H9 (cell line): ENCODE measurements around the gene POP4. TPM values are rescaled to one million over a fixed set of nuclear protein-coding genes. Genes with fewer than 3 reads are reported as not detected.

Experiments
- DNase-seq: peaks from one replicate; pipeline ENCODE4 v3.0.0-alpha.2; 2017
- H2AFZ ChIP-seq: one replicate; pipeline ENCODE4 v1.6.1; 2013; ENCODE audit warnings: mild to moderate bottlenecking, low read length, control low read depth, moderate library complexity
- H2AK5ac ChIP-seq: 2 replicates; pipeline ENCODE4 v1.6.1; 2013; ENCODE audit warnings: low read length, control low read depth, mixed read lengths; ENCODE audit not compliant: insufficient read length
- H2BK120ac ChIP-seq: one replicate; pipeline ENCODE4 v1.6.1; 2013; ENCODE audit warnings: low read depth, mild to moderate bottlenecking, low read length, control low read depth, inconsistent platforms; ENCODE audit not compliant: poor library complexity, severe bottlenecking
- H2BK12ac ChIP-seq: 2 replicates; pipeline ENCODE4 v1.6.1; 2013; ENCODE audit warnings: low read length, control low read depth, mixed read lengths, low read depth; ENCODE audit not compliant: insufficient read length
- H2BK15ac ChIP-seq: 2 replicates; pipeline ENCODE4 v1.6.1; 2013; ENCODE audit warnings: low read depth, low read length, control low read depth
- H2BK20ac ChIP-seq: one replicate; pipeline ENCODE4 v1.6.1; 2013; ENCODE audit warnings: low read depth, mild to moderate bottlenecking, low read length, control low read depth, inconsistent platforms; ENCODE audit not compliant: poor library complexity, severe bottlenecking
- H2BK5ac ChIP-seq: 2 replicates; pipeline ENCODE4 v1.6.1; 2013; ENCODE audit warnings: low read length, control low read depth, mixed read lengths; ENCODE audit not compliant: insufficient read length
- H3K14ac ChIP-seq: 2 replicates; pipeline ENCODE4 v1.6.1; 2013; ENCODE audit warnings: low read length, control low read depth; ENCODE audit not compliant: insufficient read depth
- H3K18ac ChIP-seq: 2 replicates; pipeline ENCODE4 v1.6.1; 2013; ENCODE audit warnings: low read depth, mild to moderate bottlenecking, mixed read lengths, low read length, control low read depth; ENCODE audit not compliant: insufficient read length
- H3K23ac ChIP-seq: 2 replicates; pipeline ENCODE4 v1.6.1; 2013; ENCODE audit warnings: low read length, control low read depth, mixed read lengths, low read depth; ENCODE audit not compliant: insufficient read length
- H3K23me2 ChIP-seq: 2 replicates; pipeline ENCODE4 v1.6.1; 2013; ENCODE audit warnings: low read depth, mild to moderate bottlenecking, mixed read lengths, low read length, control low read depth; ENCODE audit not compliant: insufficient read length, poor library complexity, severe bottlenecking
- H3K27ac ChIP-seq: 2 replicates; pipeline ENCODE4 v1.5.1; 2013; ENCODE audit warnings: low read length, control low read depth, mixed read lengths, low read depth; ENCODE audit not compliant: insufficient read length
- H3K27me3 ChIP-seq: 2 replicates; pipeline ENCODE4 v1.6.1; 2013; ENCODE audit warnings: low read length, control low read depth, inconsistent platforms; ENCODE audit not compliant: insufficient read depth
- H3K4ac ChIP-seq: 2 replicates; pipeline ENCODE4 v1.6.1; 2013; ENCODE audit warnings: low read depth, mild to moderate bottlenecking, control low read depth, inconsistent platforms, low read length, moderate library complexity
- H3K4me1 ChIP-seq: 2 replicates; pipeline ENCODE4 v1.6.1; 2013; ENCODE audit warnings: low read length, control low read depth, inconsistent platforms; ENCODE audit not compliant: insufficient read depth
- H3K4me2 ChIP-seq: 2 replicates; pipeline ENCODE4 v1.6.1; 2013; ENCODE audit warnings: low read length, control low read depth, mixed read lengths; ENCODE audit not compliant: insufficient read length, insufficient read depth
- H3K56ac ChIP-seq: 2 replicates; pipeline ENCODE4 v1.6.1; 2013; ENCODE audit warnings: low read depth, mild to moderate bottlenecking, mixed read lengths, low read length, control low read depth; ENCODE audit not compliant: insufficient read length
- H3K79me1 ChIP-seq: 2 replicates; pipeline ENCODE4 v1.6.1; 2013; ENCODE audit warnings: low read depth, mild to moderate bottlenecking, moderate library complexity, low read length, control low read depth, inconsistent platforms; ENCODE audit not compliant: insufficient read depth, poor library complexity, severe bottlenecking
- H3K79me2 ChIP-seq: 2 replicates; pipeline ENCODE4 v1.6.1; 2013; ENCODE audit warnings: low read length, control low read depth, inconsistent platforms; ENCODE audit not compliant: insufficient read depth
- H3K9ac ChIP-seq: 2 replicates; pipeline ENCODE4 v1.6.1; 2013; ENCODE audit warnings: low read length, control low read depth, mixed read lengths; ENCODE audit not compliant: insufficient read length; ENCODE audit errors: extremely low read depth
- H3K9me3 ChIP-seq: one replicate; pipeline ENCODE4 v1.6.1; 2013; ENCODE audit warnings: low read depth, low read length, inconsistent platforms; ENCODE audit not compliant: control insufficient read depth
- H3T11ph ChIP-seq: one replicate; pipeline ENCODE4 v1.6.1; 2013; ENCODE audit warnings: mild to moderate bottlenecking, low read length, control low read depth, inconsistent platforms
- H4K20me1 ChIP-seq: one replicate; pipeline ENCODE4 v1.6.1; 2013; ENCODE audit not compliant: control insufficient read depth, insufficient read length, insufficient read depth
- H4K5ac ChIP-seq: 2 replicates; pipeline ENCODE4 v1.6.1; 2013; ENCODE audit warnings: low read depth, mild to moderate bottlenecking, mixed read lengths, low read length, control low read depth; ENCODE audit not compliant: insufficient read length
- H4K8ac ChIP-seq: replicated peaks from 2 replicates; pipeline ENCODE4 v1.6.1; 2013; ENCODE audit warnings: low read length, control low read depth, mixed read lengths, low read depth; ENCODE audit not compliant: insufficient read length
- H4K91ac ChIP-seq: 2 replicates; pipeline ENCODE4 v1.6.1; 2013; ENCODE audit warnings: low read depth, mild to moderate bottlenecking, moderate library complexity, mixed read lengths, low read length, control low read depth; ENCODE audit not compliant: insufficient read length
- H3K27ac Mint-ChIP-seq, 3 experiments: 2 replicates in 2 of 3; 3 replicates in 1 of 3; pipeline ENCODE4 v1.8.0; 2020 to 2021; ENCODE audit warnings: mixed read lengths in 3 of 3, mild to moderate bottlenecking in 1 of 3, moderate library complexity in 1 of 3
- H3K27me3 Mint-ChIP-seq: 2 replicates; pipeline ENCODE4 v1.8.0; 2021; ENCODE audit warnings: low read depth, mild to moderate bottlenecking, moderate library complexity, mixed read lengths
- H3K36me3 Mint-ChIP-seq, 3 experiments: 2 replicates in 2 of 3; 3 replicates in 1 of 3; pipeline ENCODE4 v1.8.0; 2020 to 2021; ENCODE audit warnings: low read depth in 3 of 3, mixed read lengths in 3 of 3; ENCODE audit not compliant: insufficient read depth in 1 of 3
- H3K4me1 Mint-ChIP-seq, 2 experiments: 2 replicates each; pipeline ENCODE4 v1.8.0; 2020; ENCODE audit warnings: mixed read lengths in 2 of 2
- H3K4me3 Mint-ChIP-seq, 2 experiments: 2 replicates in 1 of 2; 3 replicates in 1 of 2; pipeline ENCODE4 v1.8.0; 2020 to 2021; ENCODE audit warnings: mild to moderate bottlenecking in 2 of 2, mixed read lengths in 2 of 2, moderate library complexity in 1 of 2
- H3K9me3 Mint-ChIP-seq, 2 experiments: 2 replicates in 1 of 2; 3 replicates in 1 of 2; pipeline ENCODE4 v1.8.0; 2020; ENCODE audit warnings: mild to moderate bottlenecking in 2 of 2, mixed read lengths in 2 of 2, moderate library complexity in 1 of 2
- CTCF ChIP-seq: fragments of 200-600 bp; sonication (generic); conservative IDR thresholded peaks from 3 replicates; pipeline ENCODE4 v1.8.0; 2021; ENCODE audit warnings: antibody characterized with exemption, mild to moderate bottlenecking
- WGBS: extraction: QIAGEN DNeasy Blood & Tissue Kit; methylation state at CpG from one replicate; pipeline ENCODE4 v1.1.7; 2013; ENCODE audit warnings: missing lambda C conversion rate, low lambda C conversion rate, mixed read lengths; ENCODE audit not compliant: insufficient read length; ENCODE audit errors: extremely low coverage; 5-methylcytosine and 5-hydroxymethylcytosine counted together
- total RNA-seq: library from RNA; stranded (reverse); gene quantifications from 2 replicates; pipeline ENCODE4 v1.2.1, GENCODE V29; 2021

POP4 gene
- total RNA-seq, 1 experiment from 2014 or later, result 51.4 TPM

DNA sequence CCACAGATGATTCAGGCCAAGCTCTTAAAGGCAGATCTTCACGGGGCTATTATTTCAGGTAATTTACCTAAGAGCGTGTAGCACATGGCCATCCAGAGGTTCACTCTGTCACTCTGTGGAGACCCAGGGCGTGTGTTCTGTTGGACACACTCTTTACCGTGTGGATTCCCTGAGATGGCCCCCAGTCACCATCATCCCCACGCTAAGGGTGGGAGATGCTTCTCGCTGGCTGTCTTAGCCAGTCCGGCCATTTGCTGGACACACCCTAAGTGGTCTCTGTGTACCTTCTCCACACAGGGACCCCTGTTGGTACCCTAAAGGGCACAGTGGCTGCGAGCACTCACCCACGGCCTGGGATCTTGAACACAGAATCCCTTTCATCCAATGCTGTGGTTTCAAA lies 6.0 kb downstream of the POP4 start:
- Histone ChIP-seq H2BK5ac (no peak overlapping the region), H3K9me3 (no peaks in the 10 kb centered on the region), H3K27ac (no peak overlapping the region), H4K5ac (no peak overlapping the region), H2AK5ac (no peak overlapping the region), H2BK15ac (no peak overlapping the region), H2BK20ac (no peak overlapping the region), H3K4me1 (no peaks in the 10 kb centered on the region), H3K27me3 (no peaks in the 10 kb centered on the region), H2AFZ (no peak overlapping the region), H3K56ac (no peak overlapping the region), H3K18ac (no peak overlapping the region), H3K23me2 (no peaks in the 10 kb centered on the region), H3K79me2 (no peaks in the 10 kb centered on the region), H2BK120ac (no peak overlapping the region), H3K9ac (no peak overlapping the region), H3K23ac (no peak overlapping the region), H4K91ac (no peak overlapping the region), H4K20me1 (no peaks in the 10 kb centered on the region), H3K4ac (no peak overlapping the region), H3K14ac (no peak overlapping the region), H3K79me1 (no peaks in the 10 kb centered on the region), H2BK12ac (no peak overlapping the region), H3K4me2 (no peak overlapping the region), H3T11ph (no peak overlapping the region), H4K8ac (no peak overlapping the region)
- Mint-ChIP-seq H3K4me3 (no peak overlapping the region), H3K27ac (no peak overlapping the region), H3K27me3 (no peaks in the 10 kb centered on the region), H3K9me3 (no peaks in the 10 kb centered on the region), H3K4me1 (peaks cover 0 to 5% of the 10 kb centered on the region in 2 experiments; a peak in 2 of 4 replicates), H3K36me3 (peaks cover 18 to 63% (median 47%) of the 10 kb centered on the region in 3 experiments)
- no peak for DNase-seq
- no peak for TF ChIP-seq CTCF
- no CpG with 5 or more reads among the region's 9 CpGs for WGBS
